Measurements from ENCODE around the gene FBXW11.
A peak's percentile ranks its signal among the peaks of the same experiment; 100 is the strongest.

The FBXW11 gene

DNA sequence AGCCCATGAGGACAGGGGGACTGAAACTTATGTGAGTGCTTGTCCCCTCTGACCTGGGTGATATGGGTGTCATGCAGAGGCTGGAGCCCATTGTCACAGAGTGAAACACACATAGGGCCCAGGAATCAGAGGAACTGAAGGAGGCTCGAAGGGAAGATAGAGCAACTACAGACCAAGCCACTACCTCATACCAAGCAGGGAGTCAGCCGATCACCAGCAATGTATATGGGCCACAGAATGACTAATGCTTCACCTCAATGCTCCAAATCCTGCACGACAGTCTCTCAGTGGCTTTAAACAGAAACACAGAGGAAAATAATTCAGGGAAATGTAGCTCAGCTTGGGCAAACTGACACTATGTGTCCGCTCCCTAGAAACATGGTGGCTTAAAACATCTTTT, 8.9 kb upstream of the FBXW11 start:
- DNase-seq: no peak

DNA sequence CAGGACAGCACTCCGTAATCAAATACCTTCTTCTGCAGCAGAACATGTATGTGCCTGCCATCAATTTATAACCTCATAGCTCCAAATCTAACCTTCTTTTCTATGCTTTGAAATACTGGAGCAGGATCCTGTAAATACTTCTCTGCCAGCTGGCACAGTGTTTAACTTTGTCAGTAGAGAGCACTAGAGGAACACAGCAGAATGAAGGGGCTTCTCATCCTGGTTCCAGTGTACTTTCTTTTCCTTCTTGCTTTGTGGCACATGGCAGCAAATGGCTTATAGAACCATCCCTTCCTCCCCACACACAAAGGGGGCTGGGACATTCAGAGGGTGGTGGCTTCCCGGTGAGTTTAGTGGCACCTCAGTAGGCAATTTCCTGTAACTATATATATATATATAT, 3.8 kb upstream of the FBXW11 start:
- peak; percentile 29 for DNase-seq

DNA sequence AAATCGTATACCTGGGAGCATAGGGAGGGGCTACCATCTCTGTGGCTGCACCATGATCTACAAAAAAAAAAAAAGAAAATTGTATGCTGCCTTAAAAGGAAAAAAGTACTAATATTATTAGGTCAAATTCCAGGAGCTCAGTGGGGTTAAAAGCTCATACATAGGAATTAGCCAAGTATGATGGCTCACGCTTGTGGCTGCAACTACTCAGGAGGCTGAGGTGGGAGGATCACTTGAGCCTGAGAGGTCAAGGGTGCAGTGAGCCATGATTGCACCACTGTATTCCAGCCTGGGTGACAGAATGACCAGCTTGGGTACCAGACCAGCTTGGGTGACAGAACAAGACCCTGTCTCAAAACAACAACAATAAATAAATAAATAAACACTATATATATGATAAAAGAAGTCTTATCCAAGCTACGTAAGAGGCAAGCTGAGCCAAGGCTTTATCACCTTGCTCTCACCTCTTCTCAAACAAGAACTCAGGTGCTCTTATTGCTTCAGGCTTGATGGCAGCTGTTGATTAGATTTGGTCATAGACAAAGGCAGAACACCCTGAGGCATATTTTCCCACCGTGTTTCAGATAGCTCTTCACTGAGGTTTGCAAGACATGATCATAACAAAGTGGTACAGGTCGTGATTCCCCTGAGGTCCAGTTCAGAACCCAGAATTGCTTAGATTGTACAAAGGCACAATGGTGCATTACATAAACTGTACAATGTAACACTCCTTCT, 3.3 kb upstream of the FBXW11 start:
- DNase-seq: no peak

DNA sequence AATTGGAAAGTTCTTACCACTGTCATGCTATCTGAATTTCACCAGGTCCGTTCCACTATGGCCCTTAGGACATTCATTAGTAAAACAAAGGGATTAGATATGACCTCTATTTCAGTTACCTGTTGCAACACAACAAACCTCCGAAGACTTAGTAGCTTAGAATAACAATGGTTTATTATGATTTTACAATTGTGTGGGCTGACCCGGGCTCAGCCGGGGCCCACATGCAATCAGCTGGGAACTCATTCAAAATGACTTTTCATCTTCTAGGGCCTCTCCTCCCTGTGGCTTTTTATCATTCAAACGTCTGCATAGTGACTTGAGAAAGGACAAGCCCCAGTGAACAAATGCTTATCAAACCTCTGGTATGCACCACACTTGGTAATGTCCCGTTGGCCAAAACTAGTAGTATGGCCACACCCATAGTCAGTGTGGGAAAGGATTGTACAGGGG, 2.3 kb upstream of the FBXW11 start:
- peak; percentile 34 for DNase-seq

DNA sequence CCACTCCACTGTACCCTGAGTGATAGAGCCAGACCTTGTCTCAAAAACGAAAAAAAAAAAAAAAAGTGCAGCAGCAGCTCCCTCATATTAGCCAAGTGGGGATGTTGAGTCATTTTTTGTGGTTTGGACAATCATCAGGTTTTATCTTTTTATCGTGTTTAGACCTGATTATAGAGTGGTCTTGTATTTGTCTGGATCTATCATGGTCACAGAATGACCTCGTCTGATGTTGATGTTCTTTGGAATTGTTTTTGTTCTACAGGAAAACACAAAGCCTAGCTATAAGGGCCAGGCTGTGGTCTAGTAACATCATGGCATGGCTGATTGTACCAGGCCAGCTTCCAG, 1.6 kb upstream of the FBXW11 start:
- DNase-seq: peak; percentile 46

DNA sequence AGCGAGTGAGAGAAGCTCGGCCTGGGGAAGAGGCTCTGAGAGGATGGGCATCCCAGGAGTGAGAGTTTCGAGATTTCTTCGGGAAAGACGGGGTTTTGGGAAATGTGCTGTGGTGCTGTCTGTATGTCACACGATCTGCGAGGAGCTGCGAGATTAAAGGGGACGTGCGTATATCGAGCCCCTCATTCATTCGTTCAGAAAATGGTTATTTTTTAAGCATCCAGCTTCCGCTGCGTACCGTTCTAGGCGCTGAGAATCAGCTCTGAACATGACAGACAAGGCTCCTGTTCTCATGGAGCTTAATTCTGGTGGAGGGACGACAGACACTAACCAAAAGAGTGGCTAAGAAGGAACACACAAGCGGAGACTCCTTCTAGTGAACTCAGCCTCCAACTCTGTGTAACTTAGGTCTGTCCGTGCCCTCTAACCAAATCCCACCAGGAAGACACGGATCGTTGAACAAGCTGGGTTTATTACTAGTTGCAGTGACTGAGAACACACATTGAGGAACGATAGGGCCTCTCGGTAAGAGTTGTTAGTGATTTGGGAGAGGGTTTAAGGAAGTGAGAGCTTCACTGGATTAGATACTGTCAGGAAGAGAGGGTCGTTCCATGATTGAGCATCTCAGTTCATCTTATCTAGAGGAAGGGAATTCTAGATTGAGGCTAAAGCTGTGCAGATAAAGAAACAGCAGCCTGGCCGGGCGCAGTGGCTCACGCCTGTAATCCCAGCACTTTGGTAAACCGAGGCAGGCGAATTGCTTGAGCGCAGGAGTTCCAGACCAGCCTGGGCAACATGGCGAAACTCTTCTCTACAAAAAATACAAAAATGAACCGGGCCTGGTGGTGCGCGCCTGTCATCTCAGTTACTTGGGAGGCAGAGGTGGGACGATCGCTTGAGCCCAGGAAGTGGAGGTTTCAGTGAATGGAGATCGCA, 1.0 kb upstream of the FBXW11 start:
- DNase-seq: no peak

DNA sequence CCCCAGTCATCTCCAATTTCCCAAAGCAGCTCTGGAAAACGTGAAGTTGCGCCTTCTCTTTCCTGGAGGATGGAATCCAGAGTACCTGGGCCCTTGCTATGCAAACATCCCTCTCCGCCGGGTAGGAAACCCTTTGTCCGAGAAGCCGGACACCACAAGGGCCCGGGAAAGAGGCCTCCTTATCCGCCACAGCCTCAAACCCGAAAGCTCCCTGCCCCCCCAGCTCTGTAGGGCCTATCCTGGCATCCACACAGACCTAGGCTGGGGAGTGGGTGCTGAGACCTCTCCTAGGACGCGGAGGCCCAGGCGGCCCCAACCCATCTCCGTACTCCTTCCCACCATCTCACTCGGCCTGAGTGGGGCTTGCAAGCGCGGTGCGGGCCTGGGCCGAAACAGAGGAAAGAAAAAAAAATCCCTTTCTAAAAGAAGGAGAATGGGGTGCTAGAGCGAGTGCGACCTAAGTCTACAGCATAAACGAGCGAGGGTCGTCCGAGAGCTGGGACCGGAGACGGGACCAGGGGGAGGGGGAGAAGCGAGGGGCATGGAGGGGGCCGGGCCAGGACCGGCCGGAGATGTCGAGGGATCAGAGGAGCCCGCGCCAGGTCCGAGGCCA, 624 bp downstream of the FBXW11 start:
- DNase-seq: peak; percentile 9

DNA sequence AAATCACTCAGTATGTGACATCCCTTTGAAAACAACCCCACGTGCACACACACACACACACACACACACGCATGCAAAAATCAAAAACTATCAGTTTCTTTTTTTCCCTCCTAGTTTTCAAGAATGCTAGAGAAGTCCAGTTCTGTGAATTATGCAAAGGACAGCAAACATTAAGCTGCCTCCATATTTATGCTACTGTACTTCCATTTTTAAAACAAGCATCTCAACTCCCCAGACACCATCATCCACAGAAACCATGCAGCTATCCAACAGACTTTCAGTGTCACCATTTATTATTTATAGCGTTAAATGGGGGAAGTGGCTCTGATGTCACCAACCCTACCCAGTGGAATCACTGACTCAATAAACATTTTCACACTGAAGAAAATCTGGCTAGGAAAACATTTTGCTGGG, 1.6 kb downstream of the FBXW11 start:
- DNase-seq: peak; percentile 31

DNA sequence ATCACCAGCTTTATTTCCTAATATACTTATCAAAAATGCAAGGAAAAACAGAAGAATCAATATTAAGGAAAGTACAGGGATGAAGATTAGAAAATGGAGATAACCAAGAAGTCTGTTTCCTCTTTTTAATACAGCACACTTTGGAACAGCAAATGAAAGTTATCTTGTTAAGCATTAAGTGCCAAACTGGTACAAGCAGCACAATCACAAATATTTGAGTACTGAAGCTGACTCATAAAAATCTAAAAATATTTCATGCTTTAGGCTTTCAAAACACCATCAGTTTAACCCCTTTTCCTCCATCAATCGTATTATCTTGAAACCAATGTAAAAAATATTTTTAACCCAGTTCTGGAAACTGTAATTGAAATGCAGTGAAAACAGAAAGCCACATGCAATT, 2.7 kb downstream of the FBXW11 start:
- DNase-seq: peak; percentile 37

DNA sequence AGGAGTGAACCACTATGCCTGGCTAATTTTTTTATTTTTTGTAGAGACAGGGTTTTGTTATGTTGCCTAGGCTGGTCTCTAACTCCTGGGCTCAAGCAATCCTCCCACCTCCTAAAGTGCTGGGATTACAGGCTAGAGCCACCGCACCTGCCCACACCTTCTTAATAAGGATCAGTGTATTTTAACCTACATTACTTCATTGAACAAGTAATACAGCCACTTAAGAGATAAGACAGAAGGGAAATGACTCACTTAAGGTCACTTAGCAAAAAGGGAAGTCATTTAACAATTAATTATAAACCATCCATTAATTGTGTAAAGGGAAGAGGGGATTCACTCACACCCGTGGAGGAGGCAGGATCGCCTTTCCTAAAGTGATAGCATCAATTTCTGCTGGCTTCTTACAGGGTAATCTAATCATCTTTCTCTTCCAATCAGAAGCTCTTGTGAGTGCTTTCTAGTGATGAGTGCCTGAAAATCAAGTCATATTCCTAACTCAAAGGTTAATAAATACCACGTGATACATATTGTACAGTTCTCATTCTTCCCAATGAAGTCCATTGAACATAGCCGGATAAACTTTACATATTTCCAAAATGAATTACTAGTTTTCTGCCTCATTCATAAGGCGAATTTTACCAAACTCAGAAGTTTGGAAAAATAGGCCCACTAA, 3.5 kb downstream of the FBXW11 start:
- DNase-seq: no peak

DNA sequence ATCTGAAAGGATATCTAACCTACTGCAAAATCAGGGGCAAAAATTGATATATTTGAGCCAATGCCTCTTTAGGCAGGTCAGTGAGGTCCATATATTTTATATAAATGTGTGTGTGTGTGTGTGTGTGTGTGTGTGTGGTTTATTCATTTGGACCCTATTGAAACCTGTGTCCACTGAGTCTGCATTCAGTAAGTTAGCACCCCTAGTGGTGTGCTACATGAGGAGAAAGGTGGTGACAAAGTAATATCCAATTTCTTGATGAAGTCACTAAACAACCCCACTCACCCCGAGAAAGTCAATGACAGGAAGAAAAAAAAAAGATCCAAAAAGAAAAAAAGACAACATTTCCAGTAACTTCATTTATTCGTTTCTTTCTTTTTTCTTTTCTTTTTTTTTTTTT, 4.1 kb downstream of the FBXW11 start:
- DNase-seq: peak; percentile 21

DNA sequence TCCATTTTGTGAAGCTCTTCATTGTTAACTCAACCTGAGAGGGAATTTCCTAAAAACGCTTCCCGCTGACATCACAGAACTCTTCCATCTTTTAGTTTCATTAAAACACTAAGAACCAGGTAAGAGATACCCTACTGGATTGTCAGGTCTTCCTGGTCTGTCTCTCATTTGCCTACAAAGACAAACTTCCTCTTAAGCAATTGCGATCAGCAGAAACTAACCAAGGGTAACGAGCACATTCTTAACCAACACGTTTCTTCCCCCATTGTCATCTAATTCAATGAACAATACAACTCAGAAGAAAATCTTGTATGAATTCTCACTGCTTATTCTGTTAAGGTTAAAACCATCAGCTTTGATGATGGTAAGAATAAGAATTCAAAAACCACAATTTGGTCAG, 6.6 kb downstream of the FBXW11 start:
- DNase-seq: no peak

DNA sequence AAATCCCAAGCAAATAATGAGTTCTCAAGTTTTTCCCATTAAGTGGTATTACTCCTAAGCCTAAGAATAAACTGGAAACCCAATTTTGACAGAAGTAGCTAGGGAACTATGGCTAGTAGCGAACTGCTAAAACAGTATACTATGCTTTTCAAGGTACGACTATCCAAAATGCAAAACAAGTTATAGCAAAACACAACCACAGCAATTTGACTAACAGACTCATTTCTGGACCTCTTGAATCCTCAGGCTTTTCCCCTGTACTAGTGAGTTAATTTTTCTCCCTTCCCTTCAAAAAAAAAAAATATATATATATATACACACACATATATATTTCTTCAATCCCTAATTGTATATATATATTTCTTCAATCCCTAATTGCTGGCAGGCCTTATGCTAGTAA, 7.3 kb downstream of the FBXW11 start:
- no peak for DNase-seq

DNA sequence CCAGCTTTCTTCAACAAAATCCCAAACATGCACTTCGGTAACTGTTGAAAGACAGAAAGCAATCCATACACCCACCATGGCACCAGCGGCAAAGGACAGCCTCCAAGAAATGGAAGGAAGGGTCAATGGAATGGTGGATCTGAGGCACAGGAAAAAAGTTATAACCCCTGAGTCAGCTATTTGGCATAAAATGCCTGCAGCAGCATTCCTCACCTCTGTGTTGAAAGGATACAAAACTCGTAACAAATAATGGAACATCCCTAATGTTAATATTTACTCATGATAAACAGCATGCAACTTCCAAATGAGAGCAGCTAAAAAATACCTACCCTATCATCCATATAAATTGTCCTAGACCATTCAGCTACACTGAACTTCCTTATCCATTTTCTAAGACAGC, 9.4 kb downstream of the FBXW11 start:
- no peak for DNase-seq

DNA sequence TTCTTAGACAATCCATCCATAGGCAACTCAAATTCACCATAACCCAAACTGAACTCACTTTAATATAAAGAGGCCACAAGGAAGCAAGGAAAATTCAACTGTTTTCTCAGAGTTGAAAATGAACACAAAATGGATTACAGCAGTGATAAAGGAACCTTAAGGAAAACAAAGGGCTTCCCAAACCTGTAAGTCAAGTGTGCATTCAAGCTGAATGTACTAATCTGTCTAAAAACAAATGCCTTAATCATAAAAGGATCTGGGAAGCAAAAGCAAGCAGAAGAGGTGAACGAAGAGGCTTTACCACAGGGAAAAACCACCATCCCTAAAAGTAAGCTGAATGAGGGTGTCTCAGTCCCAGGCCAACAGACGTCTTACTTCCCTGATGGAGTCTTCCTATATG, 13.6 kb downstream of the FBXW11 start:
- no peak for DNase-seq

DNA sequence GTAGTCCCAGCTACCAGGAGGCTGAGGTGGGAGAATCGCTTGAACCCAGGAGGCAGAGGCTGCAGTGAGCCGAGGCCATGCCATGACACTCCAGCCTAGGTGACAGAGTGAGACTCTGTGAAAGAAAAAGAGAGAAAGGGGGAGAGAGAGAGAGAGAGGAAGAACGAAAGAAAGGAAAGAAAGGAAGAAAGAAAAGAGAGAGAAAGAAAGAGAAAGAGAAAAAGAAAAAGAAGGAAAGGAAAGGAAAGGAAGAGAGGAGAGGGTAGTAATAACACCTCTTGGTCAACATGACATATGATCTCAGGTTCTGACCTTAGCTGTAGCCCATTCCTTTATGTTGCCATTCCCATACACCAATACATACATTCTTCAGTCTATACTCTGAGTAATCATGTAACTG, 14.1 kb downstream of the FBXW11 start:
- no peak for DNase-seq

DNA sequence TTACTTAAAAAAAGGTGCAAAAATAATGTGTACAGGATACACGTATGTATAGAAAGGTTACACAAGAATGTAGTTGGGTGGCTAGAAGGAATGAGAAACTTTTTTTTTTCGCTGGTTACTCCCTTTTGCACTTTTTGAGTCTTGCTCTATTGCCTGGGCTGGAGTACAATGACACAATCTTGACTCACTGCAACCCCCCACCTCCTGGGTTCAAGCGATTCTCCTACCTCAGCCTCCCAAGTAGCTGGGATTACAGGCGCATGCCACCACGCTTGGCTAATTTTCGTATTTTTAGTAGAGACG, 15.8 kb downstream of the FBXW11 start:
- no peak for DNase-seq

DNA sequence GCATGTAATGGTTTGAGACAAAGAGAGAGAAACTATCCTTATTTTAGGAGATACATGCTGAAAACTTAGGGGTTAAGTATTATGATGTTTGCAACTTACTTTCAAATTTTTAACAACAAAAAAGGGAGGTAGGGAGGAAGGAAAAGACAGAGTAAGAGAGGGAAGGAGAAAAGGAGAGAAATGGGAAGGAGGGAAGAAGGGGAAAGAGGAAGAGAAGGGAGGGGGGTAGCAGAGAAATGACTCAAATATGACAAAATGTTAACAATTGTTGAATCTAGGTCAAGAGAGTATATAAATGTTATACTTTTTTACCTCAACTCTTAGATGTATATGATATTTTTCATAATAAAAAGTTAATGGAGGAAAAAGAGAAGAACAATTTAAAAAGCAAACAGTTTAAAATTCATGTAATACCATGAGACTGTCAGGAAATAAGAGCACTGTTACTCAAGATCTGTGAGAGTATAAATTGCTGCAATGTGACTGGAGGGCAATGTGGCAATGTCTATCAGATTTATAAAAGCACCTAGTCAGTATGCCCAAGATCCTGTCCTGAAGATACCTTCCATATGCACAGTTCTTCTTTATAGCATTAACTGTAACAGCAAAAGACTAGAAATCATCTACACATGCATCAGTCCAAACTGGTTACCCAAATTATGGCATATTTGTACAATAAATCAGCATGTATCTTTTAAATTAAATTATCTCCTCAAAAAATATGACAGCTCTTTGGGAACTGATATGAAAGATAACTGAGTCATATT, 16.3 kb downstream of the FBXW11 start:
- DNase-seq: no peak

DNA sequence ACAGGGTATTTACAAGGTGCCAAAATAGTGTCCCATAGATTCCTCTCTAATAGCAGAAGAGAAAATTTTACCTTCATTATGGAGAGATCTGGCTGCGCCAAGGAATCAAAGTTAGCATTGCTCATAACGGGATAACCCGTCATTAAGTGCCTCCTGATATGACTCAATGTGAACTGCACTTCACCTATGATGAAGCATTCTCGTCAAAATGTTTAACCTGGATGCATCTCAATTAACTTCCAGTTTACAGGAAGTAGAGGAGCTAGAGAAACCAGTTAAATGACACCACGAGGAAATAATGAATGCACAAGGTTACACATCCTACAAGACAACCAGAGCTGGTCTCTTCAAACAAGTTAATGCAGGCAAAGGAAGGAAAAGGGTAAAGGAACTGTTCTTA, 17.2 kb downstream of the FBXW11 start:
- no peak for DNase-seq

DNA sequence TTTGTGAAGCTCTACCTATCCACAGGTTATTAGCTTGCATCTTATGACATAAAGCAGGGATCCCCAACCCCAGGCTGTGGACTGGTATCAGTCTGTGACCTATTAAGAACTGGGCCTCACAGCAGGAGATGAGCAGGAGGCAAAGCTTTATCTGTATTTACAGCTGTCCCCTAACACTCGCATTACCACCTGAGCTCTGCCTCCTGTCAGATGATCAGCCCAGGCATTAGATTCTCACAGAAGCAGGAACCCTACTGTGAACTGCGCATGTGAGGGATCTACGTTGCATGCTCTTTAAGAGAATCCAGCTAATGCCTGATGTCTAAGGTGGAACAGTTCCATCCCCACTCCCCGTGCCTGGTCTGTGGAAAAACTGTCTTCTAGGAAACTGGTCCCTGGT, 19.7 kb downstream of the FBXW11 start:
- DNase-seq: no peak

DNA sequence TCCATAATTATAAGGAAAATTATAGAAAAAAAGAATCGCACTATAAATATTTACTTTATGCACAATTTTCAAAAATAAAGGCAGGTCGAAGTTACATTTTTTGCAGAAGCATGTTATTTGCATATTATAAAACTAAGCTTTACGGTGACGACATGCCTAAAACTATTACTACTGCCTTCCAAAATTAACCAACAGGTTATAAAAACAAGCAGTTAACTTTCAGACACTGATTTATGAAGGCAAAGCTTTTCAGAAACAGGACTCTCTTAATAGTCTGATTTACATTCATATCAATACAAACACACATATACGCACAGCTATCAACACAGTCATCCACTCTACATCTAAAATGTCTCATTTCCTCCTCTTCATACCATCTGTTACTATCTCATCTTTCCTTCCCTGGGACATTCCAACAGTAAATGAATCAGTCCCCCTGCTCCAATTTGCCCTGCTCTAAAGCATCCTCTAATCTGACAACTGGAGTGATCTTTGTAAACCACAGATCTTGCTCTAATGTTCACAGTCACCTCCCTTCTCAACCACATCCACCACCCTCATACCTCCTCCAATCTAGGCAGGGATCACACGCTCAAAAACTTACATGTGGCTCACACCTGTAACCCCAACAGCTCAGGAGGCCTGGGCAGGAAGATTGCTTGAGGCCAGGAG, 21.6 kb downstream of the FBXW11 start:
- DNase-seq: peak; percentile 82

DNA sequence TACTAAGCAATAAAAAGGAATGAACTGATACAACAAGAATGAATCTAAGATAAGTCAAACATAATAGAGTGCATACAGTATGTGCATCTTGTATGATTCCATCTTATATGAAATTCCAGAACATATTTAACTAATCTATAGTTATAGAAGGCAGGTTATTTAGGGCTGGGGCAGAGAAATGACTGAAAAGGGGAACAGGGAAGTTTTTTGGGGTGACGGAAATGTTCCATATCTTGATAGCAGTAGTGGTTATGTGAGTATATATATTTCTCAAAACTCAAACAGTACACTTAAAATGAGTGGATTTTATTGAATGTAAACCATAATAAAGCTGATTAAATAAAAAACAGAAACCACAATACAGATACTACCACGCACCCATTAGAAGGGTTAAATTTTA, 24.6 kb downstream of the FBXW11 start:
- no peak for DNase-seq
